HEK293 (cell line): ENCODE results near the gene CYP2A6.
"Not testable (repeated sequence)": the region's sequence is repeated elsewhere in the genome, so short reads cannot be mapped to it uniquely, and the experiment has no call there.

Experiments
- CTCF ChIA-PET: fragments of 350-600 bp; formaldehyde crosslinking; extraction: SDS; loops from one replicate; lab custom pipeline; 2021; ENCODE audit warnings: antibody characterized with exemption; lab: Yijun Ruan, JAX
- POLR2A ChIA-PET: fragments of 300-600 bp; formaldehyde crosslinking; extraction: SDS; loops from one replicate; lab custom pipeline; 2020; ENCODE audit warnings: antibody characterized with exemption, inconsistent platforms; lab: Yijun Ruan, JAX
- H3K27ac ChIP-seq: fragments of 200-500 bp; sonication (Bioruptor generic); 2 replicates; pipeline ENCODE4 v1.5.1; 2014; ENCODE audit warnings: low read depth, low read length, control low read depth, inconsistent platforms; ENCODE audit errors: extremely low read depth
- H3K36me3 ChIP-seq, 2 experiments: fragments of 200-500 bp in 1 of 2; sonication (Bioruptor generic) in 1 of 2; 1 replicate in 1 of 2; 2 replicates in 1 of 2; pipeline ENCODE4 v1.5.1; 2014 to 2017; ENCODE audit warnings: inconsistent platforms in 2 of 2, low read length in 2 of 2; ENCODE audit not compliant: control insufficient read depth in 2 of 2, insufficient read depth in 1 of 2
- H3K4me1 ChIP-seq: fragments of 200-500 bp; sonication (Bioruptor generic); 2 replicates; pipeline ENCODE4 v1.5.1; 2014; ENCODE audit warnings: mild to moderate bottlenecking, low read length, inconsistent platforms; ENCODE audit not compliant: control insufficient read depth, insufficient read depth
- H3K4me3 ChIP-seq: 2 replicates; pipeline ENCODE4 v1.5.1; 2011; ENCODE audit warnings: low read depth, mild to moderate bottlenecking, control low read depth, low read length, moderate library complexity
- H3K9me3 ChIP-seq: fragments of 200-500 bp; sonication (Bioruptor generic); 2 replicates; pipeline ENCODE4 v1.5.1; 2014; ENCODE audit warnings: low read depth, low read length, inconsistent platforms; ENCODE audit not compliant: control insufficient read depth, insufficient read depth
- FEZF1 ChIP-seq: fragments of 450-650 bp; formaldehyde crosslinking; IDR thresholded peaks from 2 replicates; pipeline ENCODE4 v1.5.1; 2016; ENCODE audit warnings: missing biosample characterization, missing genetic modification characterization
- KLF8 ChIP-seq: fragments of 450-650 bp; formaldehyde crosslinking; IDR thresholded peaks from 2 replicates; pipeline ENCODE4 v1.5.1; 2016; ENCODE audit warnings: missing biosample characterization, missing genetic modification characterization
- OSR2 ChIP-seq: fragments of 450-650 bp; formaldehyde crosslinking; IDR thresholded peaks from 2 replicates; pipeline ENCODE4 v1.5.1; 2016; ENCODE audit warnings: missing biosample characterization, missing genetic modification characterization
- REPIN1 ChIP-seq: fragments of 450-650 bp; formaldehyde crosslinking; IDR thresholded peaks from 2 replicates; pipeline ENCODE4 v1.5.1; 2017; ENCODE audit warnings: missing biosample characterization, missing genetic modification characterization, low read depth
- SP7 ChIP-seq: fragments of 450-650 bp; formaldehyde crosslinking; IDR thresholded peaks from 2 replicates; pipeline ENCODE4 v1.5.1; 2016; ENCODE audit warnings: missing biosample characterization, missing genetic modification characterization
- ZNF2 ChIP-seq: fragments of 450-650 bp; formaldehyde crosslinking; IDR thresholded peaks from 2 replicates; pipeline ENCODE4 v1.5.1; 2016; ENCODE audit warnings: missing biosample characterization, missing genetic modification characterization
- ZNF239 ChIP-seq: fragments of 450-650 bp; formaldehyde crosslinking; IDR thresholded peaks from 2 replicates; pipeline ENCODE4 v1.5.1; 2016; ENCODE audit warnings: missing biosample characterization, missing genetic modification characterization
- ZNF24 ChIP-seq: fragments of 450-650 bp; formaldehyde crosslinking; IDR thresholded peaks from 2 replicates; pipeline ENCODE4 v1.5.1; 2016; ENCODE audit warnings: missing biosample characterization, missing genetic modification characterization
- ZNF366 ChIP-seq: fragments of 450-650 bp; formaldehyde crosslinking; conservative IDR thresholded peaks from 2 replicates; pipeline ENCODE4 v1.5.1; 2016; ENCODE audit warnings: missing biosample characterization, missing genetic modification characterization
- ZNF449 ChIP-seq: fragments of 450-650 bp; formaldehyde crosslinking; IDR thresholded peaks from 2 replicates; pipeline ENCODE4 v1.5.1; 2017; ENCODE audit warnings: missing biosample characterization, mild to moderate bottlenecking, missing genetic modification characterization, moderate library complexity
- ZNF580 ChIP-seq: fragments of 450-650 bp; formaldehyde crosslinking; IDR thresholded peaks from 2 replicates; pipeline ENCODE4 v1.5.1; 2016; ENCODE audit warnings: missing biosample characterization, missing genetic modification characterization
- ZNF654 ChIP-seq: fragments of 450-650 bp; formaldehyde crosslinking; IDR thresholded peaks from 2 replicates; pipeline ENCODE4 v1.5.1; 2016; ENCODE audit warnings: low read depth, missing biosample characterization, missing genetic modification characterization
- ZNF768 ChIP-seq: fragments of 450-650 bp; formaldehyde crosslinking; IDR thresholded peaks from 2 replicates; pipeline ENCODE4 v1.5.1; 2018; ENCODE audit warnings: missing biosample characterization, mild to moderate bottlenecking, missing genetic modification characterization
- ZSCAN30 ChIP-seq: fragments of 450-650 bp; IDR thresholded peaks from 2 replicates; pipeline ENCODE4 v1.5.1; 2018; ENCODE audit warnings: missing biosample characterization, mild to moderate bottlenecking, missing genetic modification characterization, moderate library complexity
- ZXDB ChIP-seq: fragments of 450-650 bp; formaldehyde crosslinking; IDR thresholded peaks from 2 replicates; pipeline ENCODE4 v1.5.1; 2016; ENCODE audit warnings: missing biosample characterization, missing genetic modification characterization
- TF ChIP-seq, protein P1 (sequence below): fragments of 450-650 bp; formaldehyde crosslinking; IDR thresholded peaks from 2 replicates; pipeline ENCODE4 v1.5.1; 2016; ENCODE audit warnings: missing biosample characterization, missing genetic modification characterization
- TF ChIP-seq, protein P2 (sequence below): fragments of 450-650 bp; formaldehyde crosslinking; IDR thresholded peaks from 2 replicates; pipeline ENCODE4 v1.5.1; 2016; ENCODE audit warnings: missing biosample characterization, missing genetic modification characterization, low read depth
- TF ChIP-seq, protein P3 (sequence below): fragments of 450-650 bp; formaldehyde crosslinking; IDR thresholded peaks from 2 replicates; pipeline ENCODE4 v1.5.1; 2016; ENCODE audit warnings: missing biosample characterization, missing genetic modification characterization
- TF ChIP-seq, protein P4 (sequence below): fragments of 450-650 bp; formaldehyde crosslinking; IDR thresholded peaks from 2 replicates; pipeline ENCODE4 v1.5.1; 2016; ENCODE audit warnings: missing biosample characterization, missing genetic modification characterization

The CYP2A6 gene

GRCh38 chr19:40819479-40820234 lies 30.6 kb downstream of the CYP2A6 start:
- H3K36me3 ChIP-seq, H3K9me3 ChIP-seq: not testable (repeated sequence)
- POLR2A ChIA-PET: interaction anchor here (0.5 to 1.7 kb wide), 6 partner anchors 41 to 157 kb away, joined by 3 to 6 read pairs (median 4); partner anchors contain the start of genes ACTMAP and RAB4B
- peak; percentile 0; the same call in 1 of the 2 replicates for TF ChIP-seq KLF8 (tag by site-specific recombination)
- TF ChIP-seq ZNF654: peak; percentile 54
- TF ChIP-seq ZNF239 (tag by site-specific recombination): peak; percentile 25; the same call in 1 of the 2 replicates
- peak; percentile 72 for TF ChIP-seq ZNF2
- TF ChIP-seq, protein P1, sequence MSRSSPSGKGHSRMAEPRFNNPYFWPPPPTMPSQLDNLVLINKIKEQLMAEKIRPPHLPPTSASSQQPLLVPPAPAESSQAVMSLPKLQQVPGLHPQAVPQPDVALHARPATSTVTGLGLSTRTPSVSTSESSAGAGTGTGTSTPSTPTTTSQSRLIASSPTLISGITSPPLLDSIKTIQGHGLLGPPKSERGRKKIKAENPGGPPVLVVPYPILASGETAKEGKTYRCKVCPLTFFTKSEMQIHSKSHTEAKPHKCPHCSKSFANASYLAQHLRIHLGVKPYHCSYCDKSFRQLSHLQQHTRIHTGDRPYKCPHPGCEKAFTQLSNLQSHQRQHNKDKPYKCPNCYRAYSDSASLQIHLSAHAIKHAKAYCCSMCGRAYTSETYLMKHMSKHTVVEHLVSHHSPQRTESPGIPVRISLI: peak; percentile 16; the same call in 1 of the 2 replicates
- TF ChIP-seq, protein P2, sequence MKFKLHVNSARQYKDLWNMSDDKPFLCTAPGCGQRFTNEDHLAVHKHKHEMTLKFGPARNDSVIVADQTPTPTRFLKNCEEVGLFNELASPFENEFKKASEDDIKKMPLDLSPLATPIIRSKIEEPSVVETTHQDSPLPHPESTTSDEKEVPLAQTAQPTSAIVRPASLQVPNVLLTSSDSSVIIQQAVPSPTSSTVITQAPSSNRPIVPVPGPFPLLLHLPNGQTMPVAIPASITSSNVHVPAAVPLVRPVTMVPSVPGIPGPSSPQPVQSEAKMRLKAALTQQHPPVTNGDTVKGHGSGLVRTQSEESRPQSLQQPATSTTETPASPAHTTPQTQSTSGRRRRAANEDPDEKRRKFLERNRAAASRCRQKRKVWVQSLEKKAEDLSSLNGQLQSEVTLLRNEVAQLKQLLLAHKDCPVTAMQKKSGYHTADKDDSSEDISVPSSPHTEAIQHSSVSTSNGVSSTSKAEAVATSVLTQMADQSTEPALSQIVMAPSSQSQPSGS (tag by site-specific recombination): peak; percentile 27; the same call in 1 of the 2 replicates
- peak; percentile 15; the same call in 1 of the 2 replicates for TF ChIP-seq ZNF24
- 0 out of 2 replicates have a peak, but pooled peaks have one; percentile 20 for TF ChIP-seq REPIN1 (tag by site-specific recombination)
- peak; percentile 22; the same call in 1 of the 2 replicates for TF ChIP-seq SP7 (tag by site-specific recombination)
- TF ChIP-seq ZNF768 (tag by site-specific recombination): peak; percentile 80; the same call in 1 of the 2 replicates
- TF ChIP-seq ZXDB (tag by site-specific recombination): peak; percentile 33; the same call in 1 of the 2 replicates
- 0 out of 2 replicates have a peak, but pooled peaks have one; percentile 5 for TF ChIP-seq OSR2 (tag by site-specific recombination)
- peak; percentile 11; the same call in 1 of the 2 replicates for TF ChIP-seq ZNF580
- TF ChIP-seq ZNF366 (tag by site-specific recombination): 0 out of 2 replicates have a peak, but pooled peaks have one; percentile 48
- peak; percentile 6; the same call in 1 of the 2 replicates for TF ChIP-seq ZNF449 (tag by site-specific recombination)
- TF ChIP-seq, protein P3, sequence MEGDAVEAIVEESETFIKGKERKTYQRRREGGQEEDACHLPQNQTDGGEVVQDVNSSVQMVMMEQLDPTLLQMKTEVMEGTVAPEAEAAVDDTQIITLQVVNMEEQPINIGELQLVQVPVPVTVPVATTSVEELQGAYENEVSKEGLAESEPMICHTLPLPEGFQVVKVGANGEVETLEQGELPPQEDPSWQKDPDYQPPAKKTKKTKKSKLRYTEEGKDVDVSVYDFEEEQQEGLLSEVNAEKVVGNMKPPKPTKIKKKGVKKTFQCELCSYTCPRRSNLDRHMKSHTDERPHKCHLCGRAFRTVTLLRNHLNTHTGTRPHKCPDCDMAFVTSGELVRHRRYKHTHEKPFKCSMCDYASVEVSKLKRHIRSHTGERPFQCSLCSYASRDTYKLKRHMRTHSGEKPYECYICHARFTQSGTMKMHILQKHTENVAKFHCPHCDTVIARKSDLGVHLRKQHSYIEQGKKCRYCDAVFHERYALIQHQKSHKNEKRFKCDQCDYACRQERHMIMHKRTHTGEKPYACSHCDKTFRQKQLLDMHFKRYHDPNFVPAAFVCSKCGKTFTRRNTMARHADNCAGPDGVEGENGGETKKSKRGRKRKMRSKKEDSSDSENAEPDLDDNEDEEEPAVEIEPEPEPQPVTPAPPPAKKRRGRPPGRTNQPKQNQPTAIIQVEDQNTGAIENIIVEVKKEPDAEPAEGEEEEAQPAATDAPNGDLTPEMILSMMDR: peak; percentile 67
- TF ChIP-seq ZSCAN30 (tag by site-specific recombination): 0 out of 2 replicates have a peak, but pooled peaks have one; percentile 42
- 0 out of 2 replicates have a peak, but pooled peaks have one; percentile 5 for TF ChIP-seq FEZF1 (tag by site-specific recombination)
- TF ChIP-seq, protein P4, sequence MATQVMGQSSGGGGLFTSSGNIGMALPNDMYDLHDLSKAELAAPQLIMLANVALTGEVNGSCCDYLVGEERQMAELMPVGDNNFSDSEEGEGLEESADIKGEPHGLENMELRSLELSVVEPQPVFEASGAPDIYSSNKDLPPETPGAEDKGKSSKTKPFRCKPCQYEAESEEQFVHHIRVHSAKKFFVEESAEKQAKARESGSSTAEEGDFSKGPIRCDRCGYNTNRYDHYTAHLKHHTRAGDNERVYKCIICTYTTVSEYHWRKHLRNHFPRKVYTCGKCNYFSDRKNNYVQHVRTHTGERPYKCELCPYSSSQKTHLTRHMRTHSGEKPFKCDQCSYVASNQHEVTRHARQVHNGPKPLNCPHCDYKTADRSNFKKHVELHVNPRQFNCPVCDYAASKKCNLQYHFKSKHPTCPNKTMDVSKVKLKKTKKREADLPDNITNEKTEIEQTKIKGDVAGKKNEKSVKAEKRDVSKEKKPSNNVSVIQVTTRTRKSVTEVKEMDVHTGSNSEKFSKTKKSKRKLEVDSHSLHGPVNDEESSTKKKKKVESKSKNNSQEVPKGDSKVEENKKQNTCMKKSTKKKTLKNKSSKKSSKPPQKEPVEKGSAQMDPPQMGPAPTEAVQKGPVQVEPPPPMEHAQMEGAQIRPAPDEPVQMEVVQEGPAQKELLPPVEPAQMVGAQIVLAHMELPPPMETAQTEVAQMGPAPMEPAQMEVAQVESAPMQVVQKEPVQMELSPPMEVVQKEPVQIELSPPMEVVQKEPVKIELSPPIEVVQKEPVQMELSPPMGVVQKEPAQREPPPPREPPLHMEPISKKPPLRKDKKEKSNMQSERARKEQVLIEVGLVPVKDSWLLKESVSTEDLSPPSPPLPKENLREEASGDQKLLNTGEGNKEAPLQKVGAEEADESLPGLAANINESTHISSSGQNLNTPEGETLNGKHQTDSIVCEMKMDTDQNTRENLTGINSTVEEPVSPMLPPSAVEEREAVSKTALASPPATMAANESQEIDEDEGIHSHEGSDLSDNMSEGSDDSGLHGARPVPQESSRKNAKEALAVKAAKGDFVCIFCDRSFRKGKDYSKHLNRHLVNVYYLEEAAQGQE (tag by site-specific recombination): peak; percentile 16; the same call in 1 of the 2 replicates
- TF ChIP-seq, all 188 proteins: peak for 19; not testable (repeated sequence) for 169
- not testable (repeated sequence) for H3K4me3 ChIP-seq, H3K27ac ChIP-seq
- CTCF ChIA-PET: interaction anchor here (0.6 to 7.8 kb wide), 46 partner anchors 8 to 380 kb away, joined by 3 to 77 read pairs (median 4); partner anchors contain the start of genes EGLN2, MIA and RAB4B
- H3K4me1 ChIP-seq: peaks cover 20% of the 10 kb centered on the region
